Esophagus squamous epithelium (tissue), 5 donors: ENCODE data around the gene RSPH9. TPM values are rescaled to one million over a fixed set of nuclear protein-coding genes. Genes with fewer than 3 reads are reported as not detected.
"Not testable (repeated sequence)": the region's sequence is repeated elsewhere in the genome, so short reads cannot be mapped to it uniquely, and the experiment has no call there.

Experiments
- DNase-seq: peaks from one replicate; lab custom pipeline; 2025; lab: John Stamatoyannopoulos, UW
- H3K27ac ChIP-seq, 4 donors: fragments of 200-600 bp; sonication (generic); one replicate each; pipeline ENCODE4 v1.5.1; 2016 to 2019; ENCODE audit warnings: mild to moderate bottlenecking in 1 of 4
- H3K27me3 ChIP-seq, 4 donors: fragments of 200-600 bp; sonication (generic); 1 replicate in 3 of 4; 2 replicates in 1 of 4; pipeline versions ENCODE4 v1.5.1 to v1.6.0; 2017 to 2021; ENCODE audit warnings: antibody characterized with exemption in 1 of 4
- H3K36me3 ChIP-seq, 3 donors: fragments of 200-600 bp; sonication (generic); one replicate each; pipeline ENCODE4 v1.5.1; 2016 to 2019
- H3K4me1 ChIP-seq, 3 donors: fragments of 200-600 bp; sonication (generic); one replicate each; pipeline ENCODE4 v1.5.1; 2017 to 2019
- H3K4me3 ChIP-seq, 4 donors: fragments of 200-600 bp; sonication (generic); 1 replicate in 3 of 4; 2 replicates in 1 of 4; pipeline ENCODE4 v1.5.1; 2016 to 2019; ENCODE audit warnings: mild to moderate bottlenecking in 2 of 4, moderate library complexity in 1 of 4
- H3K9me3 ChIP-seq, 3 donors: fragments of 200-600 bp; sonication (generic); one replicate each; pipeline ENCODE4 v1.5.1; 2016 to 2019
- POLR2A ChIP-seq, 4 donors: fragments of 450-650 bp; IDR thresholded peaks; one replicate each; pipeline ENCODE4 v1.6.1; 2017; ENCODE audit warnings: antibody characterized with exemption in 4 of 4, mild to moderate bottlenecking in 4 of 4, moderate library complexity in 3 of 4
- WGBS, 2 donors: methylation state at CpG; one replicate each; pipeline ENCODE4 v1.1.5; 2018; 5-methylcytosine and 5-hydroxymethylcytosine counted together
- intact Hi-C: fragments of 100-400 bp; cut with DNase I; formaldehyde crosslinking; loops from one replicate; pipeline ENCODE4 v1.15.0; 2022
- total RNA-seq, 4 donors: library from RNA; depleted of rRNA; stranded (reverse); fragments of >200 nt; gene quantifications; one replicate each; pipeline ENCODE4 v1.1.0, GENCODE V29; 2016
- TF ChIP-seq, protein P1 (sequence below), 6 experiments: fragments of 450-650 bp in 4 of 6; fragments of 200-600 bp in 2 of 6; sonication (generic) in 2 of 6; IDR thresholded peaks; one replicate each; pipeline ENCODE4 v1.5.1; 2016 to 2019; ENCODE audit warnings: antibody characterized with exemption in 6 of 6, mild to moderate bottlenecking in 4 of 6, moderate library complexity in 4 of 6
- donor health status: DM: yes; HTN: yes; CAD: no.

RSPH9 gene
- total RNA-seq, 4 donors from 2014 or later = 0.15 to 0.38 TPM; not detected in 2

DNA sequence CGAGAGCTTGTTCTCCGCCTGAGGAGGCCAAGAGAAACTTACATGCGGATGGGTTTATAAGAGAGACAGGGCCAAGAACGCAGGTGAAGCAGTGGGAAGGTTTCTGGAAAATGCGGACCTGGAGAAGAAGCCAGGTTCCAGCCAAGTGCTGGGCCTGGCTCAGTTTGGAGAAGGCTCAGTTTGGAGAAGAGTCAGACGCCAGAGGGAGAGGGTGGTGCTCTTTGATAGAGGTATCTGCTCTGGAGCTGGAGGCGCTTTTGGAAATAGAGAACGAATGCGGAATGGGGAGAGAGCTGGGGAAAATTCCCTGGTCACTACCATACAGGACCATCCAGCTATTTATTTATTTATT, 753 bp downstream of the RSPH9 start:
- TF ChIP-seq POLR2A (IDR thresholded peaks at IDR 0.05) = no peak
- TF ChIP-seq, protein P1, sequence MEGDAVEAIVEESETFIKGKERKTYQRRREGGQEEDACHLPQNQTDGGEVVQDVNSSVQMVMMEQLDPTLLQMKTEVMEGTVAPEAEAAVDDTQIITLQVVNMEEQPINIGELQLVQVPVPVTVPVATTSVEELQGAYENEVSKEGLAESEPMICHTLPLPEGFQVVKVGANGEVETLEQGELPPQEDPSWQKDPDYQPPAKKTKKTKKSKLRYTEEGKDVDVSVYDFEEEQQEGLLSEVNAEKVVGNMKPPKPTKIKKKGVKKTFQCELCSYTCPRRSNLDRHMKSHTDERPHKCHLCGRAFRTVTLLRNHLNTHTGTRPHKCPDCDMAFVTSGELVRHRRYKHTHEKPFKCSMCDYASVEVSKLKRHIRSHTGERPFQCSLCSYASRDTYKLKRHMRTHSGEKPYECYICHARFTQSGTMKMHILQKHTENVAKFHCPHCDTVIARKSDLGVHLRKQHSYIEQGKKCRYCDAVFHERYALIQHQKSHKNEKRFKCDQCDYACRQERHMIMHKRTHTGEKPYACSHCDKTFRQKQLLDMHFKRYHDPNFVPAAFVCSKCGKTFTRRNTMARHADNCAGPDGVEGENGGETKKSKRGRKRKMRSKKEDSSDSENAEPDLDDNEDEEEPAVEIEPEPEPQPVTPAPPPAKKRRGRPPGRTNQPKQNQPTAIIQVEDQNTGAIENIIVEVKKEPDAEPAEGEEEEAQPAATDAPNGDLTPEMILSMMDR (IDR thresholded peaks at IDR 0.05) = no peak
- Histone ChIP-seq H3K9me3 (no peaks in the 10 kb centered on the region), H3K27ac (peak overlapping the region in 3 of 4 donors; percentile 30 to 78 (median 61)), H3K4me1 (peaks cover 0 to 17% (median 5%) of the 10 kb centered on the region in 3 donors), H3K4me3 (peak overlapping the region; percentile 20 to 63 (median 48)), H3K36me3 (peaks cover 0 to 21% (median 2%) of the 10 kb centered on the region in 3 donors), H3K27me3 (no peaks in the 10 kb centered on the region)
- 10 to 11% methylated on average over 9 of the region's 9 CpGs for WGBS, 2 donors
- DNase-seq = no peak
- intact Hi-C loops = no loop called here

DNA sequence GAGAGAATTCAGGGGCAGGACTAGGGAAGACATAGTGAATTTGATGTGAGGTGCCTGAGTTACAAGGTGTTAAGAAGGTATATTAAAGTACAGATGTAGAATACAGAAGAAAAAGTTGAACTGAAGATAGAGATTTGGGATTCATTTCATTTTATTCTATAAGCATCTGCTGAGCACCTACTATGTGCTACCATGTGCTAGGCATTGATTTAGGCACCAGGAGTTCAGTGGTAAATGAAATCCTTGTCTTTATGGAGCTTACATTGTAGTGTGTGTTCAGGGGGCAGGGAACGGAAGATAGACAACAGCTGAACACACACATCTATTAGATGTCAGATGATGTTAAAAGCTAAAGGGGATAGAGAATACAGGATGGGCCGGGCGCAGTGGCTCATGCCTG, 2.8 kb downstream of the RSPH9 start:
- Histone ChIP-seq H3K9me3 (no peaks in the 10 kb centered on the region), H3K27me3 (no peaks in the 10 kb centered on the region), H3K4me1 (peaks cover 0 to 17% (median 5%) of the 10 kb centered on the region in 3 donors), H3K27ac (no peak overlapping the region), H3K36me3 (peaks cover 0 to 1% (median 0%) of the 10 kb centered on the region in 3 donors), H3K4me3 (no peak overlapping the region)
- no peak for DNase-seq
- intact Hi-C loops = no loop called here
- WGBS, 2 donors = 94 to 100% methylated on average over 3 of the region's 3 CpGs
- TF ChIP-seq, protein P1 (IDR thresholded peaks at IDR 0.05) = no peak
- no peak for TF ChIP-seq POLR2A (IDR thresholded peaks at IDR 0.05)

DNA sequence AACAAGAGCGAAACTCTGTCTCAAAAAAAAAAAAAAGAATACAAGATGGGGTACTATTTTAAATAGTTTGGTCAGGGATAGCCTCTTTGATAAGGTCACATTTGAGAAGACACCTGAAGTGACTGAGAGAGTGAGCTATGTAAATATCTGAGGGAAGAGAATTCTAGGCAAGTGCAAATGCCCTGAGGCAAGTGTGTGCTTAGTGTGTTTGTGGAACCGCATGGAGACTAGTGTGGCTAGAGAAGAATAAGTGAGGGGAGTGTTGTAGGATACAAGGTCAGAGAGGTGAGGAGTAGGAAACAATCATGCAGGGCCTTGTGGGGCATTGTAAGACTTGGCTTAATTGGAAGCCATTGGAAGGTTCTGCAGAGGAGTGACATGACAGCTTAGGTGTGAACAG, 3.4 kb downstream of the RSPH9 start:
- peaks cover 0 to 17% (median 5%) of the 10 kb centered on the region in 3 donors for H3K4me1 ChIP-seq
- H3K27ac ChIP-seq = no peak overlapping the region
- intact Hi-C loops = no loop called here
- no peak overlapping the region for H3K4me3 ChIP-seq
- H3K9me3 ChIP-seq = no peaks in the 10 kb centered on the region
- 86 to 94% methylated on average over 2 of the region's 2 CpGs for WGBS, 2 donors
- H3K27me3 ChIP-seq = no peaks in the 10 kb centered on the region
- no peaks in the 10 kb centered on the region for H3K36me3 ChIP-seq
- no peak for DNase-seq
- TF ChIP-seq, protein P1 (IDR thresholded peaks at IDR 0.05) = no peak
- no peak for TF ChIP-seq POLR2A (IDR thresholded peaks at IDR 0.05)

DNA sequence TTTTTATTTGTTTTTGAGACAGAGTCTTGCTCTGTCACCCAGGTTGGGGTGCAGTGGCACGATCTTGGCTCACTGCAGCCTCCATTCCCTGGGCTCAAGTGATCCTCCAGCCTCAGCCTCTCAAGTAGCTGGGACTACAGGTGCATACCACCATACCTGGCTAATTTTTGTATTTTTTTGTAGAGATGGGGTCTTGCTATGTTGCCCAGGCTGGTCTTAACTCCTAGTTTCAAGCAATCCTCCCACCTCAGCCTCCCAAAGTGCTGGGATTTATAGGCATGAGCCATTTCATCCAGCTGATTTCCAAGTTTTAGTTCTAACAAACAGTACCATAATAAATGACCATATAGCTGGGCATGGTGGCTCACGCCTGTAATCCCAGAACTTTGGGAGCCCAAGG, 8.0 kb downstream of the RSPH9 start:
- H3K36me3 ChIP-seq, DNase-seq, H3K4me3 ChIP-seq, H3K27ac ChIP-seq, H3K27me3 ChIP-seq, intact Hi-C loops, H3K4me1 ChIP-seq, H3K9me3 ChIP-seq: not testable (repeated sequence)
- WGBS, 2 donors = 70 to 92% methylated on average over 2 of the region's 2 CpGs

DNA sequence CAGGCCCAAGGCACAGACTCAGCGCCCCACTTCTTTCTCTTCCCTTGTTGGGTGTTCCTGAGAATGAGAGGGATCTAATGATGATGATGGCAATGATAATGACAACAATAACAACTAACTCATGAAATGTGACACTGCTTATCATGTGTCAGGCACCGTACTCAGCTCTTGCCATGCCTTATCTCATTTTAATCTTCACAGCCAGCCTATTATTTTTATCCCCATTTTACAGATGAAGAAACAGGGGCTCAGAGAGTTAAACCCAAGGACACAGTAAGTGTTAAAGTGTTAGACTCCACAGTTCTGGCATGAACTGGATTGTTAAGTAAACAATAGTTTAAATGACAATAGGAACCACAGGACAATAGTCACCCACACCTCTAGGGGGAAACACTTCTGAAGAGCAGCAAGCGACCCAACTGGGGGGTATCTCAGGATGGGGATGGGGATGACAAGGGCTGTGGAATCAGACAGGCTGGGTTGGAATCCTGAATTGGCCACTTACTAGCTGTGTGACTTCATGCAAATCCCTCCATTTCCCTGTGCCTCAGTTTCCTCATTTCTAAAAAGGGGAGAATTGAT, 12.5 kb downstream of the RSPH9 start:
- Histone ChIP-seq H3K36me3 (no peaks in the 10 kb centered on the region), H3K27ac (no peak overlapping the region), H3K9me3 (no peaks in the 10 kb centered on the region), H3K27me3 (no peaks in the 10 kb centered on the region), H3K4me3 (no peak overlapping the region), H3K4me1 (no peaks in the 10 kb centered on the region)
- DNase-seq = no peak
- intact Hi-C loops = no loop called here
- 82 to 83% methylated on average over 3 of the region's 3 CpGs for WGBS, 2 donors
- TF ChIP-seq, protein P1 (IDR thresholded peaks at IDR 0.05) = no peak
- no peak for TF ChIP-seq POLR2A (IDR thresholded peaks at IDR 0.05)

DNA sequence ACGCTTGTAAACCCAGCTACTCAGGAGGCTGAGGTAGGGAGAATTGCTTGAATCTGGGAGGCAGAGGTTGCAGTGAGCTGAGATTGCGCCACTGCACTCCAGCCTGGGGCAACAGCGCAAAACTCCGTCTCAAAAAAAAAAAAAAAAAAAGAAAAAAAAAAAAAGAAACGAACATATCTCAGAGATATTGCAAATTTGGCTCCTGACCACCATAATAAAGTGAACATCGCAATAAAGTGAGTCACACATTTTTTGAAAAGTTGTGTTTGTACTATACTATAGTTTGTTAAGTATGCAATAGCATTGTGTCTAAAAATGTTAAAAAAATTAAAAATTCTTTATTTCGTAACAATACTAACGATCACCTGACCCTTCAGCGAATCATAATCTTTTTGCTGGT, 13.3 kb downstream of the RSPH9 start:
- no peaks in the 10 kb centered on the region for H3K36me3 ChIP-seq
- TF ChIP-seq POLR2A (IDR thresholded peaks at IDR 0.05) = no peak
- TF ChIP-seq, protein P1 (IDR thresholded peaks at IDR 0.05) = no peak
- 71 to 83% methylated on average over 8 to 9 of the region's 9 CpGs for WGBS, 2 donors
- no peaks in the 10 kb centered on the region for H3K27me3 ChIP-seq
- no peak overlapping the region for H3K27ac ChIP-seq
- no peaks in the 10 kb centered on the region for H3K4me1 ChIP-seq
- H3K9me3 ChIP-seq = no peaks in the 10 kb centered on the region
- intact Hi-C loops = no loop called here
- DNase-seq = no peak
- H3K4me3 ChIP-seq = no peak overlapping the region

DNA sequence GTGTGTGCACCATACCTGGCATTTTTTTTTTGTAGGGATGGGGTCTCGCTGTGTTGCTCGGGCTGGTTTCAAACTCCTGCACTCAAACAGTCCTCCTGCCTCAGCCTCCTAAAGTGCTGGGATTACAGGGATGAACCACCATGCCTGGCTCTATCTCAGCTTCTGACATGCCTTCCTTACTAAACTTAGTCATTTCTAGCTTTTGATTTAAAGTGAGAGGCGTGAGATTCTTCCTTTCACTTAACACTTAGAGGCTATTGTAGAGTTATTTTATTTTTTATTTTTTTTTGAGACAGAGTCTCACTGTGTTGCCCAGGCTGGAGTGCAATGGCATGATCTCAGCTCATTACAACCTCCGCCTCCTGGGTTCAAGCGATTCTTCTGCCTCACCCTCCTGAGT, 18.1 kb downstream of the RSPH9 start:
- DNase-seq, H3K36me3 ChIP-seq, H3K9me3 ChIP-seq, H3K4me3 ChIP-seq, intact Hi-C loops, H3K27me3 ChIP-seq, H3K27ac ChIP-seq: not testable (repeated sequence)
- WGBS, 2 donors = 75 to 90% methylated on average over 4 to 5 of the region's 5 CpGs
- peaks cover 7 to 11% (median 10%) of the 10 kb centered on the region in 3 donors for H3K4me1 ChIP-seq
